Dendritic cell treated with granulocyte-macrophage colony-stimulating factor and Interleukin-4, amounts not matched to agents 40 ng/mL and 50 ng/mL, for 4 days (primary cell): ENCODE data around the gene ATE1.
A peak's percentile ranks its signal among the peaks of the same experiment; 100 is the strongest.
"Not testable (repeated sequence)": the region's sequence is repeated elsewhere in the genome, so short reads cannot be mapped to it uniquely, and the experiment has no call there.

Experiments
- H3K27ac Mint-ChIP-seq: one replicate; pipeline ENCODE4 v1.8.0; 2022; ENCODE audit warnings: mild to moderate bottlenecking, mixed read lengths
- H3K27me3 Mint-ChIP-seq: one replicate; pipeline ENCODE4 v1.8.0; 2022; ENCODE audit warnings: mild to moderate bottlenecking, mixed read lengths
- H3K36me3 Mint-ChIP-seq: one replicate; pipeline ENCODE4 v1.8.0; 2022; ENCODE audit warnings: low read depth, mixed read lengths
- H3K4me1 Mint-ChIP-seq: one replicate; pipeline ENCODE4 v1.8.0; 2022; ENCODE audit warnings: low read depth, mixed read lengths
- H3K4me3 Mint-ChIP-seq: one replicate; pipeline ENCODE4 v1.8.0; 2022; ENCODE audit warnings: mild to moderate bottlenecking, moderate library complexity, mixed read lengths
- H3K9me3 Mint-ChIP-seq: one replicate; pipeline ENCODE4 v1.8.0; 2022; ENCODE audit warnings: mixed read lengths
- intact Hi-C: fragments of 100-400 bp; cut with micrococcal nuclease; formaldehyde crosslinking; loops from one replicate; pipeline ENCODE4 v1.15.0; 2022

ATE1 gene

GRCh38 chr10:121927841-121928527 is at the start of gene ATE1:
Gene ATE1, minus strand, starts transcription at chr10:121928031. Its CDS starts 82 bp downstream, at chr10:121927949.
- intact Hi-C loops: loop anchor here (1.0 kb wide), 1 partner anchor 47 kb away; the partner anchor contains the start of gene NSMCE4A
- H3K27ac Mint-ChIP-seq: peak within 1 kb of the TSS; percentile 94
- H3K36me3 Mint-ChIP-seq: peaks cover 32% of the 10 kb centered on the region
- H3K9me3 Mint-ChIP-seq: no peaks in the 10 kb centered on the region
- peaks cover 31% of the 10 kb centered on the region for H3K4me1 Mint-ChIP-seq
- peak within 1 kb of the TSS; percentile 98 for H3K4me3 Mint-ChIP-seq
- no peaks in the 10 kb centered on the region for H3K27me3 Mint-ChIP-seq

- Mint-ChIP-seq H3K27me3 (no peaks in the 10 kb centered on the region), H3K36me3 (peaks cover 13% of the 10 kb centered on the region), H3K27ac (no peak overlapping the region), H3K9me3 (peaks cover 19% of the 10 kb centered on the region), H3K4me3 (no peak overlapping the region), H3K4me1 (peaks cover 24% of the 10 kb centered on the region)
- intact Hi-C loops: no loop called here
These were observed 48.8 kb upstream of the ATE1 start for GRCh38 chr10:121976607-121977006.

DNA sequence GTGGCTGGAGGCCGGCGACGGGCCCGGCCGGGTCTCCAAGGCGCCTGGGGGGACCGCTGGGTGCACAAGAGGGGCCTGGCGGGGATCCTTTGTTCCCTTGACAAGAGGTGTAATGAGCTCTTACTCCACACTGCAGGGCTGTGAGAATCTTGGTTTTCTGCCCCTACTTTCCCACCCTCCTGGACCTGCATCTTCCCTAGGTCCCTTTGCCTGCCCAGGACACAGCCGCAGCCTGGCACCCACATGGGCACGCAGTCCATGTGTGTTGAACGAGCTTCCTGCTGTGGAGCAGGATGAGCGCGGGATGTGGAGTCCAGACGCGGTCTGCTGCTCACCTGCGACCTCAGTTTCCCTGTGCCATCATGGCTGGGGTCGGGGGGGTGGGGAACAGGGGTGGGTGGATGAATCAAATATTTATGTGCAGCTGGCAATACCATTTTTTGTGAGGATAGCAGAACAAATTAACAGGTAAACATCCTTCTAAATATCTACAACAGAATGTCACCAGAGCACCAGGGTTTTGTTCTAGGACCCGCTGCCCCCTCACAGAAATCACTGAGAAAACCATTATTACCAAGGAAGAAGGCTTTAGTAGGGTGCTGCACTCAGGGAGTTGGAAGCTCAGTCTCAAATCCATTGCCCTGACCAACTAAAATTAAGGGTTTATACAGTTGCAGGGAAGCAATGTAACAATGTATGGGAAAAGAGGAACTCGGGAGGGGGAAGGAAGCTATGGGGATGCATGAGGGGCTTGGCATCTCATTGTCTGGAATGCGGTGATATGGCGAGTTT is 47.7 kb upstream of the ATE1 start:
- Mint-ChIP-seq H3K4me3 (peak overlapping the region; percentile 83), H3K27me3 (no peaks in the 10 kb centered on the region), H3K27ac (peak overlapping the region; percentile 76), H3K9me3 (peaks cover 19% of the 10 kb centered on the region), H3K36me3 (peaks cover 24% of the 10 kb centered on the region), H3K4me1 (peaks cover 24% of the 10 kb centered on the region)
- intact Hi-C loops: loop anchor here (1.0 kb wide), 1 partner anchor 47 kb away; the partner anchor contains the start of gene ATE1

GRCh38 chr10:121974535-121975294 is 46.9 kb upstream of the ATE1 start, which contains the start of gene NSMCE4A:
Gene NSMCE4A, minus strand, starts transcription at chr10:121975217. Its CDS starts 52 bp downstream, at chr10:121975165.
- peak within 1 kb of the TSS; percentile 83 for H3K4me3 Mint-ChIP-seq
- intact Hi-C loops: loop anchor here (1.0 kb wide), 1 partner anchor 46 kb away; the partner anchor contains the start of gene ATE1
- peak within 1 kb of the TSS; percentile 76 for H3K27ac Mint-ChIP-seq
- peaks cover 24% of the 10 kb centered on the region for H3K4me1 Mint-ChIP-seq
- peaks cover 19% of the 10 kb centered on the region for H3K9me3 Mint-ChIP-seq
- H3K27me3 Mint-ChIP-seq: no peaks in the 10 kb centered on the region
- H3K36me3 Mint-ChIP-seq: peaks cover 32% of the 10 kb centered on the region

DNA sequence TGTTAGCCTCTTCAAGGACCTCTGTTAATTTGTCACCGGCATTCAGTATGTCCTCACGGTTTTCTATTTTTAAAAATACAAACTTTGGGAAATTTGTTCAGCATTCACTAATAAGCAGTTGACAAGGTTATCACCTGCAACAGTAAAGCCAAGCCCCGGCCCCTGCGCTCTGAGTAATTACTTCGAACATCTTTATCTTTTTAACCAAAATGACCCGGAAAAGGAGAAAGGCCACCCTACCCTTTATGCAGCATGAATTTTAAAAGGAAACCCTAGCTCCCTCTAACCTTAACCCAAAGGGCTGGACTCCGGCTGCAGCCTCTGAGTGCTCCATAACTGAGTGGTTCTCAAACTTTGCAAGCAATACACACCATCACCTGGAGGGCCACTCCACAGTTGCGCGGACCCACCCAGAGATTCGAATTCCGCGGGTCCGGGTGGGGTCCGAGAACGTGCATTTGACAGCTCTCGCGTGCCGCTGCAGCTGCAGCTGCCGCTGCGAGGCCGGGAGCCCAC is 46.2 kb upstream of the ATE1 start:
- H3K27me3 Mint-ChIP-seq: no peaks in the 10 kb centered on the region
- H3K9me3 Mint-ChIP-seq: peaks cover 19% of the 10 kb centered on the region
- peak overlapping the region; percentile 83 for H3K4me3 Mint-ChIP-seq
- peaks cover 24% of the 10 kb centered on the region for H3K4me1 Mint-ChIP-seq
- H3K36me3 Mint-ChIP-seq: peaks cover 37% of the 10 kb centered on the region
- intact Hi-C loops: no loop called here
- peak overlapping the region; percentile 76 for H3K27ac Mint-ChIP-seq

- H3K4me3 Mint-ChIP-seq, intact Hi-C loops, H3K27ac Mint-ChIP-seq, H3K27me3 Mint-ChIP-seq, H3K9me3 Mint-ChIP-seq: not testable (repeated sequence)
- peaks cover 16% of the 10 kb centered on the region for H3K4me1 Mint-ChIP-seq
- H3K36me3 Mint-ChIP-seq: peaks cover 80% of the 10 kb centered on the region
These were observed 41.3 kb upstream of the ATE1 start for GRCh38 chr10:121969086-121969485.

- intact Hi-C loops: no loop called here
- H3K27me3 Mint-ChIP-seq: no peaks in the 10 kb centered on the region
- no peaks in the 10 kb centered on the region for H3K4me1 Mint-ChIP-seq
- no peaks in the 10 kb centered on the region for H3K9me3 Mint-ChIP-seq
- H3K36me3 Mint-ChIP-seq: peaks cover 84% of the 10 kb centered on the region
- H3K4me3 Mint-ChIP-seq: no peak overlapping the region
- H3K27ac Mint-ChIP-seq: no peak overlapping the region
These were observed 38.2 kb upstream of the ATE1 start for GRCh38 chr10:121965996-121966395.

DNA sequence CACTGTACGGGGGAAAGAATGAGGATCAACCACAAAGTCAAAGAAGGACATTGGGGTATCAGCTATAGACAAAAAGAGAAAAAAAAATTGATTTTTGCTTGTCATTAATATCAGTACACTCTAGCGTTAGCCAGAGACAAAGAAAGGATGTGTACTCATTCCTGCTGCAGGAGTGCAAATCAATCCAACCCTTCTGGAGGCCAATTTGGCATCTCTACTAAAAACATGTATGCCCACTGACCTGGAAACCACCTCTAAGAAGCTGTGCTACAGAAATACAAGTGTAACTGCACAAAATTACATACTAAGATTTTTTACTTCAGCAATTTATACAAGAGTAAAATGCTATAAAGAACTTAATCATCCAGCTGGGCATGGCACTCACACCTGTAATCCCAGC is 33.6 kb upstream of the ATE1 start:
- Mint-ChIP-seq H3K4me1 (no peaks in the 10 kb centered on the region), H3K27me3 (no peaks in the 10 kb centered on the region), H3K4me3 (no peak overlapping the region), H3K27ac (no peak overlapping the region), H3K9me3 (no peaks in the 10 kb centered on the region), H3K36me3 (peaks cover 74% of the 10 kb centered on the region)
- intact Hi-C loops: no loop called here

- Mint-ChIP-seq H3K4me3 (no peak overlapping the region), H3K27me3 (no peaks in the 10 kb centered on the region), H3K27ac (no peak overlapping the region), H3K9me3 (no peaks in the 10 kb centered on the region), H3K36me3 (peaks cover 74% of the 10 kb centered on the region), H3K4me1 (no peaks in the 10 kb centered on the region)
- intact Hi-C loops: no loop called here
These were observed 31.8 kb upstream of the ATE1 start for GRCh38 chr10:121959671-121960070.

DNA sequence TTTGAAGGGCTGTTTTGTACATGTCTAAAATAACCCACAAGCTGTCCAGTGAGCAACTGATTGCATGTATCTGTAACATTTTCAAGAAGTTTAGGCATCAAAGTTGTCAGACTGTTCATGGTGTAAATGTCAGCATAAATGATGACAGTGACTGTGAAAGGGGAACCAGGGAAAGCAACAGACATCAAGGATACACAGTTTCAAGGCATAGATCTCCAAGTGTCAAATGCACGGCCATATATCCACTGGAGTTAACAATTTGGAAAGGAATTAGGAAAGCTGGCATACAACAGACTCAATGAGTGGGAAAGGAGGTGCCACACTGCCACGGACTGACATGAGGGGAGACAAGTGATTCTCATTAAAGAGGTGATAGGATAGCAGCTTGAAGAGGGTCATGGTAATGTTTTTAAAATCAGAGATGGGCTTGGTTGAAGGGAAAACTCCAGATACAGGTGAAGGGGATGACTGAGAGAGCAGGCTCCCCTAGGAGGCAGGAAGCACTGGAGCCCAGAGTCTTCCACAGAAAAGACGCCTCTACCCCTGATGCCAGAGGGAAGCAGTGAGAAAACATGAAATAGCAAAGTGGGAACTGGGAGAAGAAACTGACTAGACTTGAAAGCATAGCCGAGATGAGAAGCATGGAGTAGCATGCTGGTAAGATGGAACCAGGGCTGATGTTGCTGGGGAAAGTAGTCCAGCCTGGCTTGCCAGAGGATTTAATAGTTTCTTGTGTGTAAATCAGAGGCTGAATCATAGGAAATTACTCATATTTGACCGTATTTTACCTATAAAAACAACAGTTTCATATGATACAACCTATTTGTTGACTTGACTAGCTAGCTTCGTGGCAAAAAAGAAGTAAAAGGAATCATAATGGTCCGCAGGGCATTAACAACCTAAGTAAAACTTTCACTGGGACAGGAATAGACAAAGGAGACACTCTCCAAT is 28.6 kb upstream of the ATE1 start:
- H3K36me3 Mint-ChIP-seq: peaks cover 49% of the 10 kb centered on the region
- H3K4me3 Mint-ChIP-seq: no peak overlapping the region
- intact Hi-C loops: no loop called here
- H3K27ac Mint-ChIP-seq: no peak overlapping the region
- H3K4me1 Mint-ChIP-seq: peaks cover 3% of the 10 kb centered on the region
- H3K9me3 Mint-ChIP-seq: no peaks in the 10 kb centered on the region
- H3K27me3 Mint-ChIP-seq: no peaks in the 10 kb centered on the region

GRCh38 chr10:121952226-121952625 is 24.4 kb upstream of the ATE1 start:
- Mint-ChIP-seq H3K36me3 (peaks cover 26% of the 10 kb centered on the region), H3K27me3 (no peaks in the 10 kb centered on the region), H3K4me1 (peaks cover 13% of the 10 kb centered on the region), H3K27ac (no peak overlapping the region), H3K4me3 (no peak overlapping the region), H3K9me3 (no peaks in the 10 kb centered on the region)
- intact Hi-C loops: no loop called here

- Mint-ChIP-seq H3K4me3 (no peak overlapping the region), H3K27ac (no peak overlapping the region), H3K4me1 (peaks cover 13% of the 10 kb centered on the region), H3K9me3 (no peaks in the 10 kb centered on the region), H3K36me3 (no peaks in the 10 kb centered on the region), H3K27me3 (no peaks in the 10 kb centered on the region)
- intact Hi-C loops: no loop called here
These were observed 21.6 kb upstream of the ATE1 start for GRCh38 chr10:121949451-121949850.

DNA sequence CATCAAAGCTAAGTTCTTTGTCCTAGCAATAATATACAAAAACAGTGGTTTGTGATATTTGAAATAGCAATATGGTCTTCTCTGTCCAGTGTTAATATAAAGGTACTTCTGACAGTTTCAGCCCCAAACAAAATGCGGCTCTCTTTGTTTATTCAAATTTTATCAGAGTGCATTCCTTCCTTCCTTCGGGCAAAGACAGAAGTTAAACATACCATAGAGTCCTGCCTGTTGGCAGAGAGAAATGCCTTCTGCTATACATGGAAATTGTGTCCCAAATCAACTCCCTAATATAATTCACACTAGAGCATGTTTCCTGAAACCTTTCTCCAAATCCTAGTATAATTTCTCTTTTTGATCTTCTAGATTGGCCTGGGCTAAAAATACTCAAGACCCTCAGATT is 21.2 kb upstream of the ATE1 start:
- Mint-ChIP-seq H3K4me3 (no peak overlapping the region), H3K27ac (no peak overlapping the region), H3K9me3 (no peaks in the 10 kb centered on the region), H3K36me3 (no peaks in the 10 kb centered on the region), H3K4me1 (peaks cover 13% of the 10 kb centered on the region), H3K27me3 (no peaks in the 10 kb centered on the region)
- intact Hi-C loops: no loop called here
